Left ventricle myocardium superior (tissue), 1 donor: ENCODE results near the gene NDFIP2. TPM values are rescaled to one million over a fixed set of nuclear protein-coding genes. Genes with fewer than 3 reads are reported as not detected.

Source experiments
- total RNA-seq: library from RNA; stranded (reverse); fragmentation: NEBNext Ultra II Directional; extraction: Animal tissue kit (Norgen Biotek cat#: 25700); gene quantifications from one replicate; pipeline ENCODE4 v1.2.1, GENCODE V29; 2021
- donor health status: DM: no; HTN: yes; CAD: no; lungs with severe emphysema.

NDFIP2 gene
- total RNA-seq, 1 donor from 2014 or later: 46.3 TPM

Other genes with a start within 250 kb of the NDFIP2 start
- 21.5 TPM for gene RBM26, start 74.9 kb upstream of the NDFIP2 start, total RNA-seq